Mucosa of gallbladder (tissue), 1 donor: ENCODE measurements around the gene KDM3B. TPM values are rescaled to one million over a fixed set of nuclear protein-coding genes. Genes with fewer than 3 reads are reported as not detected.
"Not testable (repeated sequence)": the region's sequence is repeated elsewhere in the genome, so short reads cannot be mapped to it uniquely, and the experiment has no call there.

Experiments
- DNase-seq: peaks from one replicate; pipeline ENCODE4 v3.0.0-alpha.2; 2020; ENCODE audit warnings: low spot score
- total RNA-seq: library from RNA; stranded (reverse); gene quantifications from one replicate; pipeline ENCODE4 v1.2.1, GENCODE V29; 2021
- donor health status: DM: no; HTN: no; CAD: no.

Gene KDM3B, protein sequence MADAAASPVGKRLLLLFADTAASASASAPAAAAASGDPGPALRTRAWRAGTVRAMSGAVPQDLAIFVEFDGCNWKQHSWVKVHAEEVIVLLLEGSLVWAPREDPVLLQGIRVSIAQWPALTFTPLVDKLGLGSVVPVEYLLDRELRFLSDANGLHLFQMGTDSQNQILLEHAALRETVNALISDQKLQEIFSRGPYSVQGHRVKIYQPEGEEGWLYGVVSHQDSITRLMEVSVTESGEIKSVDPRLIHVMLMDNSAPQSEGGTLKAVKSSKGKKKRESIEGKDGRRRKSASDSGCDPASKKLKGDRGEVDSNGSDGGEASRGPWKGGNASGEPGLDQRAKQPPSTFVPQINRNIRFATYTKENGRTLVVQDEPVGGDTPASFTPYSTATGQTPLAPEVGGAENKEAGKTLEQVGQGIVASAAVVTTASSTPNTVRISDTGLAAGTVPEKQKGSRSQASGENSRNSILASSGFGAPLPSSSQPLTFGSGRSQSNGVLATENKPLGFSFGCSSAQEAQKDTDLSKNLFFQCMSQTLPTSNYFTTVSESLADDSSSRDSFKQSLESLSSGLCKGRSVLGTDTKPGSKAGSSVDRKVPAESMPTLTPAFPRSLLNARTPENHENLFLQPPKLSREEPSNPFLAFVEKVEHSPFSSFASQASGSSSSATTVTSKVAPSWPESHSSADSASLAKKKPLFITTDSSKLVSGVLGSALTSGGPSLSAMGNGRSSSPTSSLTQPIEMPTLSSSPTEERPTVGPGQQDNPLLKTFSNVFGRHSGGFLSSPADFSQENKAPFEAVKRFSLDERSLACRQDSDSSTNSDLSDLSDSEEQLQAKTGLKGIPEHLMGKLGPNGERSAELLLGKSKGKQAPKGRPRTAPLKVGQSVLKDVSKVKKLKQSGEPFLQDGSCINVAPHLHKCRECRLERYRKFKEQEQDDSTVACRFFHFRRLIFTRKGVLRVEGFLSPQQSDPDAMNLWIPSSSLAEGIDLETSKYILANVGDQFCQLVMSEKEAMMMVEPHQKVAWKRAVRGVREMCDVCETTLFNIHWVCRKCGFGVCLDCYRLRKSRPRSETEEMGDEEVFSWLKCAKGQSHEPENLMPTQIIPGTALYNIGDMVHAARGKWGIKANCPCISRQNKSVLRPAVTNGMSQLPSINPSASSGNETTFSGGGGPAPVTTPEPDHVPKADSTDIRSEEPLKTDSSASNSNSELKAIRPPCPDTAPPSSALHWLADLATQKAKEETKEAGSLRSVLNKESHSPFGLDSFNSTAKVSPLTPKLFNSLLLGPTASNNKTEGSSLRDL (N-terminal part only)
- 65.8 TPM for total RNA-seq

DNA sequence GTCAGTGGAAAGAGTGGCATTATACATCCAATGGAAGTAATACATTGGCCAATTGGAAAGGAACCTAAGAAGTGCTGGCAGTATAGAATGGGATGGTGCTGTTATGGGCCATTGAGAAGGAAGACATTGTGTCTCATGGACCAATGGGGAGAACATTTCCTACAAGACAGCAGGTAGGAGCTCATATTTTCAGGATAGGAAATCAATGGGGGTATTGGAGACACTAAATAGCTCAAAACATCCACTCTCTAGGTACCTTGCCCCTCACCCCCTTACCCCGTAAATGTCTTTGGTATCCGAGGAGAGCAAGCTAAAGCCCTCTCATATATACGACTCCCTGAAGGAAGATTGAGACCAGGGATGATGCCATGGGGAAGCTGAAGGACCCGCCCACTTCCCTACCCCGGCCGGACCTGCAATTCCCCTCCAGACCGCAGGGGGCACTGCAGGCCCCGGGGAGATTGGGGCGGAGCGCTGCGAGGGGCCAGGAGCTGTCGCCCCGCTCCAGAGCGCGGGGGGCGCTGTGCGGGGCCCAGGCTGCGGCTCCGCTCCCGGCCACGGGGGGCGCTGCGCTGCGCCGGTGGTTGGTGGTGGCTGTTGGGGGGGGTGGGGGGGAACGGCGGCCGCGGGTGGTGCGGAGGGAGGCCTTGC lies at the start of gene KDM3B:
Gene KDM3B, plus strand, starts transcription at position 615 of the 651 bp plus-strand sequence. CDS start 111 bp downstream, outside the sequence.
- peak; percentile 87 for DNase-seq

DNA sequence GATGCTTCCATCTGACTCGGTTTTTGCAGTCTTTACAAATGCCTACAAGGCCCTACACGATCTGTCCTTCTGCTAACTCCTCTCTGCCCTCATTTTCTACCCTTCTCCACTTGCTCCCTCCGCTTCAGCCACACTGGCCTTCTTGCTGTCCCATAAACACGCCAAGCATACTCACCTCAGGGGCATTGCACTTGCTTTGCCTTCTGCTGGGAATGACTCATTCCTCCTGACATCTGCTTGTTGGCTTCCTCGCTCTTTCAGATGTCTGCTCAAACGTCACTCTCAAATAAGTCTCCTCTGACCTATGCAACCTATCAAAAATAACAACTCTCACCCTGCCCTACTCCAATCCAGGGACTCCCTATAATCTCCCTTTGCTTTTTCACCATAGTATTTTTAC lies 49.1 kb upstream of the KDM3B start:
- DNase-seq: no peak

DNA sequence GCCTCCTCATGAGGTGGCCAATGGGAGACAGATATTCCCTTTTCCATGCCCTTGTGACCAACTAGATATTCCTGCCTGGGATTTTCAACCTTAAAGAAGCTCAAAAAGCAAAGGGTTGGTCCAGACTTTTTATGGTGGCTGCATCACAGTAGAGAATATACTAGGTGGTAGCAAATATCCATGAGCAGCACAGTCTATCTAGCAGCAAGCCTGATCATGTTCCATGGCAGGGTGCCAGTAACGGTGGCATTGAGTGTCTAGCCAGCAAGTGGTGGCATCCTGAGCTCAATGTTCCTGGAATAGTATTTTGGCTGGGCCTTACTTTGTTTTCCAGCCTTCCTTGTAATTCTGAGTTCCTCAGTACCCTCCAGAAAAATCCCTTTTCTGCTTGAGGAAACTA lies 46.7 kb upstream of the KDM3B start:
- no peak for DNase-seq

DNA sequence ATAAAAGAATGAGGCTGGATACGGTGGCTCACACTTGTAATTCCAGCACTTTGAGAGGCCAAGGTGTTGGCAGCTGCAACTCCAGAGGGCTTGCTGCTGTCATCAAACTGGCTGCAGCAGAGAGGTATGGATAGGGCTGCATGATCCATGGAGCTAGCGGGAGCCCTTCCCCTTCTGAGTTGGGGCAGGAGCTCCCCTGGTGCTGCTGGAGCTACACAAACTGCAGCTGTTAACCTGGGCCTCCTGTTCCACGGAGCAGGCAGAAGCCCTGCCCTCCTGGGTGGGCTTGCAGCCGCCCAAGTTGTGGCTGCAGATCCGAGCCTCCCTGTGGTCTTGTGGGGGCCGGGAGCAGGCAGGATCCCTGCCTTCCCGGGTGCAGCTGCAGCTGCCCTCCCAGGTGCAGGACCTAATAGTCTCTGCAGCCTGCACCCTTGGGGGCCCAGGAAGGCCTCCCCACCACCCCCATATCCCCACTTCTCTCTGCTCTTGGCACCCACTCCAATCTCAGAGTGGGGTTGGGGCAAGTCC lies 36.7 kb upstream of the KDM3B start:
- DNase-seq: no peak

DNA sequence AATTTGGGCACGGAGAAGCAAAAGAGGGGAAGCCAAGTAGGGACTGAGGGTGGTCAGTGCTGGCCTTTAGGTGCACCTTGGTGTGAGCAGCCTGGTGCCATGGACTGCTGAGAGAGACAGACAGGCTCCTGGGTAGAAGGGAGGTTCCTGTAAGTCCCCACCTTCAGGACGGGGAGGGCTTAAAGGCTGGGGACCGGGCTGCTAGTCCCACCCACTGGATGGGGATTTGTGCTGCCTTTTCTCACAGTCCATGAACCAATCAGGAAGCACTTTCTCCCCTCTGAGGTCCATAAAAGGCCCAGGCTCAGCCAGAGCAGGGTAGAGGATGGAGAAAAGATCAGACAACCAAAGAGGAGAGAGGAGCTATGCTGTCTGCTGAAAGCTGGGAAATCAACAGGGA lies 36.1 kb upstream of the KDM3B start:
- DNase-seq: no peak

DNA sequence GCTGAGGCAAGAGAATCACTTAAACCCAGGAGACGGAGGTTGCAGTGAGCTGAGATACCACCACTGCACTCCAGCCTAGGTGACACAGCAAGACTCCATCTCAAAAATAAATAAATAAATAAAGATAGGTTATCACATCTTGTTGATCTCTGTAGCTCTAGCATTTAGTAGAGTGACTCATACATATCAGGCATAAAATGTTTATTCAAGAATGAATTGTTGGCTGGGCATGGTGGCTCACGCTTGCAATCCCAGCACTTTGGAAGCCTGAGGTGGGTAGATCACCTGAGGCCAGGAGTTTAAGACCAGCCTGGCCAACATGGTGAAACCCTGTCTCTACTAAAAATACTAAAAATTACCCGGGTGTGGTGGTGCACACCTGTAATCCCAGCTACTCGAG lies 34.3 kb upstream of the KDM3B start:
- not testable (repeated sequence) for DNase-seq

DNA sequence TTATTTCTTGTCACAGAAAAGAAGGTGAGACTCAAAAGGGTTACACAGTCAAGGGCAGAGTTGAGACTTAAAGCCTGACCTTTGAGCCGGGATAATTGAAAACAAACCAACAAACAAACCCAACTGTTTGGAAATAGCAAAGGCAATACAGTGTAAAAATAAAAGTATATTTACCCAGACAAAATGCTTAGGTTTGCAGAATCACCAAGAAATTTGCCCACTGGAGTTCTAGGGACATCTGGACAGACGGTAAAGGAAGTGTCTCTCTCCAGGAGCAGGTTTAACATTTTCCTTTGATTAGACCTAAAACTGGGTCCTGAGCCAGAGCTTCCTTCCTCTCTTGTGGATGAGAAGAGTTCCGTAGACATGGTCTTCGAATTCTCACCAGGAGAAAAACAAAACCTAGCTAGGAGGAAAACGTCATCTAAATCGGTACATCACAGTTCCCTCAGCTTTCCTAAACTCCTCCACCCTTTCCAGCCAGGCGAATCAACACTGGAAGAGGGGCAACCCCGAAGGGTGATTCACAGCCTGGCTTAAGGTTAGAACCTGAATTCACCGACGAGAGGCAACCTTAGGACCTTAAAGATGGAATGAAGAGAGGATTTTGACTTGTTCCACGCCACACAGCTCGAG lies 21.6 kb upstream of the KDM3B start:
- DNase-seq: no peak

DNA sequence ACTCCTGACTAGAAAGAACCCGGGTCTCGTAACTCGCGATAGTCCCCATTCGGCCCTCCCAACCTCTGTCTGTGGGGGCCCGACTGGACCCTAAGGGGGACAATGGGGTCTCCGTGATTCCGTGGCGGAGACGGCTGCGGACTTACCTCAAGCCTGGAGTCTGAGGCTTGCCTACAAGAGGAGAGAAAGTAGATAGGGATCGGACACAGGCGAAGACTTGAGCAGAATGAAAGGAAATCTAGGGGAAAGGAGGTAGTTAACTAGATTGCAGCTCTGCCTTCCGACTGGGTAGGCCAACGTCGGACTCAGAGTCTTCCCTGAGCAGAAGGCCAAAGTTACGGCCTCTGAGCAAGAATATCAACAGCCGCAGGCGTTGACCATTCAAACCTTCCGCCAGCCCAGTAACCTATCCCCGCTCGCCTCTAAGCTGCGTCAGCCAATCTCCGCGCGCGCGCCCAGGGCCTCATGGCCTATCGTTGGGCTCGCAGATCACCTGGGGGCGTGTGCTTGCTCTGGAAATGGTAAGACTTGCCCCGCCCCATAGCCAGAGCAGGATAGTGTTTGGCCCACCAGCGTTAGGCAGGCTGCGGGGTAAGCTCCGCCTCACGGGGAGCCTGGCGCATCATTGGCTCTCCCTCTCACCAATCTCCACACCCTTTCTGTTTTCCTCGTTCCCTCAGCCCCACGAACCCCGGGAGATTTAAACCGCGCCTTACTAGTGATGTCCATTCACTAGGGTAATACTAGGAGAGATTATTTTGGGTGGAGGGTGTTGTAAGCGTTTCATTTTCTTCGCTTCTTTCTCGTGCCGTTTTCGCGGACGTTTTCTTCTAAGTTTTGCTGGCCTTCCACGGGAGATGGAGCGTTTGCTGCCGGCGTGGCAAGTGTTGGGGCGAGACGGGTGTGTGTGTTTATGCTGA lies 20.8 kb upstream of the KDM3B start, which contains the start of gene CDC25C:
Gene CDC25C, minus strand, starts transcription at position 356 of the 920 bp plus-strand sequence. CDS start 624 bp downstream, outside the sequence.
- DNase-seq: peak; percentile 98

DNA sequence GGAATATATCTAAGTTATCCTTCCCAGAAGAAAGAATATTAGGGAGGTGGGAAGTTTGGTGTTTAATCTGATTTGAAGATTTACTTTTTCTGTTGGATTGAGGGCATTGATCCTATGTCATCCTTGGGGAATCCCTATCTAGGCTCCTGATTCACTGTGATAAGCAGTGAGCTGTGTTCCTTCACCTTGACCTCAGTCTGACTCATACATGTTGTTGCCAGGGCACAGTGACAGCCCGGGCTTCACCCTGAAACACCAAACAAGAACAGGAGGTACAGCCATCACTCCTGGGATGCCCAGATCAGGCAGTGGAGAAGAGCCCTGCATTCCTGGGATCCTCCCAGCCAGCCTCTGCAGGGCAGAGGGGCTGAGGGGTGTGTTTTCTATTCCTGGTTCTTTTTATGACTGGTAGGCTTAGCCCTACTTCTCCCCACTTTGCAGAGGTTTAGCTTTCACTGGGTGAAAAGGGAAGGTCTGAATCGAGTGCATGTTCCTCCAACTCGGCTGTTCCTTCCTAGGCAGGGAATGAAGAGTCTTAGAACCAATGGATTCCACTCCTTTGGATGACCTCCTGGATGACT lies 17.5 kb upstream of the KDM3B start:
- no peak for DNase-seq

DNA sequence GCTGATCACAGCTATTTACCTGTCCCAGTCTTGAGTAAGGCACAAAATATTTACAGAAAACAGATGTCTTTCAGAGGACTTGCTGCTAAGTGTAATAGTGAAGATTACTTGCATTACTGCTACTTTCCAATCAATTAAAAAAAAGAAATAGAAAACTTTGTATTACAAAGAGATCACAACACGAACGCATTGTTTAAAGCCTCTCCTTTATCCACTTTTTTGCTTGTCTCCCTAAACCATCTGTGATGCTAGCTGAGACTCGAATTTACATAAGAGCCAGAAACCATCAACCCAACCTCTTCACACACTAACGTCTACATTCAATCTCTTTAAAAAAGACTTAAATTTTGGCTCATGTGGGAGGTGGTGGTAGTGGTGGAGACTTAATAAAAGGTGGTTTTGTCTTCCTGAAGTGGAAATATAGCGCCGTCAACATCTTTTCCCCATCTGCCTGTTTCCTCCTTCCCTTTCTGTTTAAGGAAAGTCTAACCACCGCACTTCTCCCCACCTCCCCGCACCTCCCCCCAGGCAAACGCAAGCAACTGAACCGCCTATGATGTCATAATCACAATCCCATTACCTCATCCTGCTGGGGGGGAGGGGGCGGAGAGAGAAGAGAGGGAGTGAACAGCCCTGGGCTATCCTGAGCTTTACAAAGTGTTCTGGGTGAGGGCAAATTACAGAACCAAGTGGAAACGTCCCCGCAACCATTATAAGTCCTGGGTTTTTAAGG lies 15.4 kb upstream of the KDM3B start:
- DNase-seq: peak; percentile 80

DNA sequence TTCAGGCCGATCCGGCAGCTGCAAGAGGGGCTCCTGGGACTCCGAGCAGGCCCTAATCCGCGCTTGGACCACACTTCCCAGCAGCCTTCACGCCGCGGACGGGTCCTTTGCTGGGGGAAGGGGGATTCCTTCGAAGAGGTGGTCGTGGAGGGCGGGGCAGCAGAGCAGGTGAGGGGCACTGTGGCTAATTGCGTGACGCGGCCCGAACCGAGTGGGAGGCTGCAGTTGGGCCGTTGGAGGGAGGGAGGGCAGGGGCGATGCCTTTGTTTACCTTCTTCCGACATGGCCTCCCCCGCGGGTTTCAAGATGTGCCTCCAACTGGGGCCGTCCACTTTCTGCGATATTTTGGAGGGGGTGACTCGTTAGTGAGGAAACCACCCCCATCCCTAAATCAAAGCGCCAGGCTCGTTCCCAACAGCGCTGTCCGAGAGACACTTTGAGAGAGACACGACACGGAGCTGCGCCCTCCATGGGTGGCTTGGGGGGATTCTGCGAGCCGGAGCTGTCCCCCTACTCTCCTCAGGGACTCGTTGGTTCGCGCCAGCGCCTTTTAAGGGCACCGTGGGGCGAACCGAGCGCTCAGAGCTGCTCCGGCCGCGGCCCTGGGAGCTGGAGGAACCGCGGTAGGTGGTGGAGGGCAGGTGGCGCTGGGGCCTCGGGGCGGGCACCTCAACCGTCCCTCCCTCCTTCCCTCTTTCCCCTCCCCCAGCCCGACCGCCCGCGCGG lies 14.6 kb upstream of the KDM3B start, which contains the start of gene FAM53C:
Gene FAM53C, plus strand, starts transcription at position 582 of the 726 bp plus-strand sequence. CDS start 3,070 bp downstream, outside the sequence.
- peak; percentile 93 for DNase-seq

DNA sequence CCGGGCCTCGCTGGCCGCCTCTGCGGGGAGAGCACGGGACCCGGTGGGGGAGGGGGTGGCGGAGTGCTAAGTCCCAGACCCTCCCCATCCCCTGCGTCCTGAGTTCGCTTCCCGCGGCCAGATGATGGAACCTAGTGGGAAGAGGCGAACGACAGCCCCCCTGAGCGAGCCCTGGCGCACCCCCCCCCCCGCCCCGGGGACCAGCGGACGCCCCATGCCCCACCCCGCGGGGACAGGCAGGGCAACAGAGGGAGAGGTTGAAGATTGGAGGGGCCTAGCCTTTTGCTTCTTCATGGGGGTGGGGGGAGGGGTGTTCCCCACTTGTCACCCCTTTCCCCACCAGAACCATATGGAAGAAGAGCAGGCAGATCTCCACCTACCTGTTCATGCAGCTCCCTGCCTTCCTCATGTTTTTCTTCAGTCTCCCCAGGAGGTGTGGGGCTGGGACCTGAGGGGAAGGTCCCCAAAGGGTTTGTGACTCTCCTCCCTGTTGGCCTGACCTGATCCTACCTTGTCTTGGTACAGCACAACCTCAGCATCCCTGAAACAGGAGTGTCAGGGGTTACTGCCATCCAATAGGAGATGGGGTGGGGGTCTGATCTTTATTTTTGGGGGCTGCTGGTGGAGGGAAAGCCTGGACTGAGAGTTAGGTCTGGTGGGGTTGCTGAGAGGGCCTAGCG lies 13.9 kb upstream of the KDM3B start:
- no peak for DNase-seq

DNA sequence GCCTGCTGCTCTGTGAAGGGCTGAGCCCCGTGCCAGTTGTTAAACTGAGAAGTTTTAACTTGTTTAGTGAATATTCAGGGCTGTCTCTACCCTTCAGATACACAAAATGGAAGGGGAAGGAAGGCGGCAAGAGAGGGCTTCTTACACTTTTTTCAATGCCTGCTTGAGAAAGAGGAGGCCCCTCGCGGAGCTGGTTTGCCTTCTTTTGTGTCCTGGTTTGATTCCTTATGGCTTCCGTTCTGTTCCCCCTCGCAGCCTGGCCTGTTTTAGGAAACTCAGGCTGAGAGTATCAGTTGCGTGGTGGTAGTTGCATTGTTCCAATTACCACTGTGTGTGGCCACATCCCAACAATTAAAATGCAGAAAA lies 13.4 kb upstream of the KDM3B start:
- DNase-seq: no peak

DNA sequence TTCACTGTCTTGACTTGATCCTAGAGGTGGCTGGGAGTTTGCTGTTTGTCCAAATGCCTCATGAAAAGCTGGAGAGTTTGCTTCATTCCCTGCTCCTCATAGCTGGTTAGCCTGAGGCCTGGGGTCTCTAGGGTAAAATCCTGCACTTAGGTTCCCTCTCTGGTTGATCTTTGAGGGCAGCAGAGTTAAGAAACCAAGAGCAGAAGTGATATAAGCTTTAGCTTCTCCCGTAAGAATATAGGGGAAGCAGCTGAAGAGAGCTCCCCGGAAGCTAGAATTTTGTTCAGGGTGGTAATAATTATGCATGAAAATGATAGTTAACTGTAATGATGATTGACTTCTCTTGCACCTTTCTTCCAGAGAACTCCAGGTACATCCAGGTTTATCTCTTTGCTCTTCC lies 13.0 kb upstream of the KDM3B start:
- no peak for DNase-seq

DNA sequence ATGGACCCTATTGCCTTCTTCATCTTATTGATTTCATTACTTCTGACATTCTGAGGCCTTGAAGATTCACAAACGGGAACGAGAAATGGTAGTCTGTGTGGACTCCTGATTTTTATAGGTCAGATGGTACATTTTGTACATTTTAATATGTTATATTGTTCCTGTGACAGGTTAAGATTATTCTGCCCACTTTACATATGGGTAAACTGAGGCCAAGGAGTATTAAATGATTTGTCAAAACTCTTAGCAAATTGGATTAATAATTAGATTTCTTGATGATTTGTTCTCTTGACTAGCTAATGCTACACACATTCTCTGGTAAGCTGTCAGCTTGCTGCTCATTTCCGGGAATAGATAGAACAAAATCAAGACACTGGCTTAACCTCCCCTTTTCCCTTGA lies 12.5 kb upstream of the KDM3B start:
- DNase-seq: no peak

DNA sequence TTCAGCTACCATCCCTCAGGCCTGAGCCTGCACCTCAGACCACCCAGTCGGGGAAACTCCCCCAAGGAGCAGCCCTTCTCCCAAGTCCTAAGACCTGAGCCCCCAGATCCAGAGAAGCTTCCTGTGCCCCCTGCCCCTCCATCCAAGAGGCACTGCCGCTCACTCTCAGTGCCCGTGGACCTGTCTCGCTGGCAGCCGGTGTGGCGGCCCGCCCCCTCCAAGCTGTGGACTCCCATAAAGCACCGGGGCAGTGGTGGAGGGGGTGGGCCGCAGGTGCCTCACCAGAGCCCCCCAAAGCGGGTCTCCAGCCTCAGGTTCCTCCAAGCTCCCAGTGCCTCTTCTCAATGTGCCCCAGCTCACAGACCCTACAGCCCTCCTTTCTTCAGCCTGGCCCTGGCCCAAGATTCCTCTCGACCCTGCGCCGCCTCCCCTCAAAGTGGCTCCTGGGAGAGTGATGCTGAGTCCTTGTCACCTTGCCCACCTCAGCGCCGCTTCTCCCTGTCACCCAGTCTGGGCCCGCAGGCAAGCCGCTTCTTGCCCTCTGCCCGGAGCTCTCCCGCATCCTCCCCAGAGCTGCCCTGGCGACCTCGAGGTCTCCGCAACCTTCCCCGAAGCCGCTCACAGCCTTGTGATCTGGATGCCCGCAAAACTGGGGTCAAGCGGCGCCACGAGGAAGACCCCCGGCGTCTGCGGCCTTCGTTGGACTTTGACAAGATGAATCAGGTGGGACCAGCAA lies 7.4 kb upstream of the KDM3B start:
- no peak for DNase-seq
